H1 (cell line): ENCODE data around the gene VPS25. TPM values are rescaled to one million over a fixed set of nuclear protein-coding genes. Genes with fewer than 3 reads are reported as not detected.

Source experiments
- ATF3 ChIP-seq: IDR thresholded peaks from 2 replicates; pipeline ENCODE4 v1.6.1; 2011; ENCODE audit warnings: low read depth, mild to moderate bottlenecking, low read length; ENCODE audit not compliant: insufficient read depth
- BACH1 ChIP-seq: IDR thresholded peaks from 2 replicates; pipeline ENCODE4 v1.6.1; 2012; ENCODE audit warnings: low read length, improper control_type of control experiment
- CEBPB ChIP-seq: IDR thresholded peaks from 2 replicates; pipeline ENCODE4 v1.6.1; 2012; ENCODE audit warnings: low read depth, low read length
- CTCF ChIP-seq, 3 experiments: IDR thresholded peaks; 1 replicate in 2 of 3; 2 replicates in 1 of 3; pipeline versions ENCODE4 v1.5.1 to v1.6.1; 2011; ENCODE audit warnings: low read length in 3 of 3, mild to moderate bottlenecking in 3 of 3, inconsistent platforms in 2 of 3, low read depth in 1 of 3, moderate library complexity in 1 of 3; ENCODE audit not compliant: insufficient read depth in 1 of 3; ENCODE audit errors: control extremely low read depth in 1 of 3
- FOSL1 ChIP-seq: IDR thresholded peaks from 2 replicates; pipeline ENCODE4 v1.6.1; 2011; ENCODE audit warnings: mild to moderate bottlenecking, low read depth, low read length, moderate library complexity; ENCODE audit not compliant: insufficient read depth
- GTF2F1 ChIP-seq: IDR thresholded peaks from 2 replicates; pipeline ENCODE4 v1.6.1; 2012; ENCODE audit warnings: low read depth, low read length, improper control_type of control experiment, borderline replicate concordance
- JUN ChIP-seq: IDR thresholded peaks from 2 replicates; pipeline ENCODE4 v1.6.1; 2011; ENCODE audit warnings: low read depth, mild to moderate bottlenecking, improper control_type of control experiment, low read length
- KDM4A ChIP-seq: IDR thresholded peaks from one replicate; pipeline ENCODE4 v1.7.1; 2012; ENCODE audit warnings: low read depth, mild to moderate bottlenecking, moderate library complexity, low read length, inconsistent platforms; ENCODE audit not compliant: severe bottlenecking
- MAFK ChIP-seq: IDR thresholded peaks from 2 replicates; pipeline ENCODE4 v1.6.1; 2012; ENCODE audit warnings: low read depth, mild to moderate bottlenecking, improper control_type of control experiment, low read length
- RAD21 ChIP-seq, 2 experiments: IDR thresholded peaks in 1 of 2; conservative IDR thresholded peaks in 1 of 2; 2 replicates each; pipeline ENCODE4 v1.6.1; 2011; ENCODE audit warnings: low read depth in 2 of 2, low read length in 2 of 2, improper control_type of control experiment in 1 of 2, inconsistent platforms in 1 of 2, mild to moderate bottlenecking in 1 of 2, moderate library complexity in 1 of 2
- SP2 ChIP-seq: IDR thresholded peaks from 2 replicates; pipeline ENCODE4 v1.6.1; 2012; ENCODE audit warnings: mild to moderate bottlenecking, low read length, inconsistent platforms
- polyA plus RNA-seq, 7 experiments: library from polyadenylated mRNA; depleted of rRNA in 3 of 7; stranded (reverse) in 5 of 7; unstranded in 2 of 7; fragments of >200 nt in 5 of 7; fragments of 200-250 nt in 2 of 7; gene quantifications; 1 replicate in 5 of 7; 2 replicates in 1 of 7; 4 replicates in 1 of 7; pipeline versions ENCODE4 v1.2.1 to v1.2.3, GENCODE V29; 2011 to 2013; ENCODE audit warnings: missing spikeins in 2 of 7, mixed read lengths in 2 of 7
- total RNA-seq: library from RNA; stranded (reverse); fragmentation: NEBNext Ultra II Directional; extraction: Animal tissue kit (Norgen Biotek cat#: 25700); gene quantifications from 2 replicates; pipeline ENCODE4 v1.2.1, GENCODE V29; 2021

The VPS25 gene
- total and polyA plus RNA-seq, 2 of the 8 experiments (the other 6 are each of a cell fraction or from before 2014, with no cell fraction given), result 88.2 to 188 TPM

- TF ChIP-seq CTCF (IDR thresholded peaks at IDR 0.05; ENCODE audit: control extremely low read depth in 1 of 3, insufficient read depth in 1 of 3, low read depth in 1 of 3, low read length in 3 of 3) (no peak), RAD21 (IDR thresholded peaks at IDR 0.05 in 1 of 2, conservative IDR thresholded peaks at IDR 0.05 in 1 of 2; ENCODE audit: low read depth in 2 of 2, low read length in 2 of 2) (no peak), ATF3 (no peak), SP2 (no peak), GTF2F1 (no peak), KDM4A (no peak), CEBPB (no peak), JUN (no peak), MAFK (no peak), BACH1 (no peak), FOSL1 (no peak)
- TF ChIP-seq, all 59 proteins: peak for 0
These were observed 24.1 kb downstream of the VPS25 start (continued) for GRCh38 chr17:42797067-42798007.
